Astrocyte of the spinal cord (primary cell): ENCODE measurements around the gene FMN1.
"Not testable (repeated sequence)": the region's sequence is repeated elsewhere in the genome, so short reads cannot be mapped to it uniquely, and the experiment has no call there.

Source experiments
- DNase-seq: peaks from one replicate; pipeline ENCODE4 v3.0.0; 2011; ENCODE audit warnings: low read depth, low spot score
- H3K4me3 ChIP-seq: 2 replicates; pipeline ENCODE4 v1.5.1; 2011; ENCODE audit warnings: low read depth, mild to moderate bottlenecking, low read length, moderate library complexity
- CTCF ChIP-seq: IDR thresholded peaks from 2 replicates; pipeline ENCODE4 v1.5.1; 2012; ENCODE audit warnings: low read depth, mild to moderate bottlenecking, low read length, inconsistent platforms
- in situ Hi-C: cut with HindIII; loops from 2 replicates; pipeline ENCODE4 v1.10.0; 2017; ENCODE audit warnings: low sequenced_read_pairs

Gene FMN1

DNA sequence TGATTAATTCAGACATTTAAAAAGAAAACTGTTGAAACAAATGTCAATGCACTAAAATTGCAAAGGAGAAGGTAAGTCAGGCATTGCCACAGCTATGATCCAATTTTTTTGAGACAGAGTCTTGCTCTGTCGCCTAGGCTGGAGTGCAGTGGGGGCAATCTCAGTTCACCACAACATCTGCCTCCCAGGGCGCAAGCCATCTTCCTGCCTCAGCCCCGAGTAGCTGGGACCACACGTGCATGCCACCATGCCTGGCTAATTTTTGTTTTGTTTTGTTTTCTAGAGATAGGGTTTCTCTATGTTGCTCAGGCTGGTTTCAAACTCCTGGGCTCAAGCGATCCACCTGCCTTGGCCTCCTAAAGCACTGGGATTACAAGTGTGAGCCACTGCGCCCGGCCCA, 117.6 kb downstream of the FMN1 start:
- H3K4me3 ChIP-seq: no peak overlapping the region
- no peak for TF ChIP-seq CTCF
- DNase-seq: no peak
- in situ Hi-C loops: no loop called here

GRCh38 chr15:33074942-33075341, 119.6 kb downstream of the FMN1 start:
- TF ChIP-seq CTCF: no peak
- DNase-seq: no peak
- in situ Hi-C loops: no loop called here
- no peak overlapping the region for H3K4me3 ChIP-seq

- TF ChIP-seq CTCF: no peak
- H3K4me3 ChIP-seq: no peak overlapping the region
- no peak for DNase-seq
- in situ Hi-C loops: no loop called here
These were observed 120.3 kb downstream of the FMN1 start for GRCh38 chr15:33074212-33074611.

- no peak for DNase-seq
- TF ChIP-seq CTCF: no peak
- H3K4me3 ChIP-seq: no peak overlapping the region
- in situ Hi-C loops: no loop called here
These were observed 123.1 kb downstream of the FMN1 start for GRCh38 chr15:33071451-33071850.

DNA sequence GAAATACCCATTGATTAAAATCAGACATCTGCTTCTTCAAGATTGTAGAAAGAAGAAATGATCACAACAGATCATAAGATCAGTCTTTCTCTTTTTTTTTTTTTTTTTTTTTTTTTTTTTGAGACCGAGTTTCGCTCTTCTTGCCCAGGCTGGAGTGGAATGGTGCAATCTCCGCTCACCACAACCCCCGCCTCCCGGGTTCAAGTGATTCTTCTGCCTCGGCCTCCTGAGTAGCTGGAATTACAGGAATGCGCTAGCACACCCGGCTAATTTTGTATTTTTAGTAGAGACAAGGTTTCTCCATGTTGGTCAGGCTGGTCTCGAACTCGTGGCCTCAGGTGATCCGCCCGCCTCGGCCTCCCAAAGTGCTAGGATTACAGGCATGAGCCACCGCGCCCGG, 124.6 kb downstream of the FMN1 start:
- in situ Hi-C loops, DNase-seq, H3K4me3 ChIP-seq: not testable (repeated sequence)

- in situ Hi-C loops: no loop called here
These were observed 125.4 kb downstream of the FMN1 start for GRCh38 chr15:33069161-33069560.

GRCh38 chr15:33068511-33068990, 126.0 kb downstream of the FMN1 start:
- in situ Hi-C loops: no loop called here
- no peak overlapping the region for H3K4me3 ChIP-seq
- TF ChIP-seq CTCF: no peak
- peak; percentile 54 for DNase-seq

More at GRCh38 chr15:33069161-33069560, 125.4 kb downstream of the FMN1 start:
- H3K4me3 ChIP-seq: no peak overlapping the region
- no peak for TF ChIP-seq CTCF
- no peak for DNase-seq
